NCI-H446 treated with DMSO at 0.1 percent for 48 hours (cell line): ENCODE results near the gene FNDC3B.
A peak's percentile ranks its signal among the peaks of the same experiment; 100 is the strongest.
"Not testable (repeated sequence)": the region's sequence is repeated elsewhere in the genome, so short reads cannot be mapped to it uniquely, and the experiment has no call there.

Experiments used
- DNase-seq: peaks from one replicate; lab custom pipeline; 2025; lab: John Stamatoyannopoulos, UW

FNDC3B gene

DNA sequence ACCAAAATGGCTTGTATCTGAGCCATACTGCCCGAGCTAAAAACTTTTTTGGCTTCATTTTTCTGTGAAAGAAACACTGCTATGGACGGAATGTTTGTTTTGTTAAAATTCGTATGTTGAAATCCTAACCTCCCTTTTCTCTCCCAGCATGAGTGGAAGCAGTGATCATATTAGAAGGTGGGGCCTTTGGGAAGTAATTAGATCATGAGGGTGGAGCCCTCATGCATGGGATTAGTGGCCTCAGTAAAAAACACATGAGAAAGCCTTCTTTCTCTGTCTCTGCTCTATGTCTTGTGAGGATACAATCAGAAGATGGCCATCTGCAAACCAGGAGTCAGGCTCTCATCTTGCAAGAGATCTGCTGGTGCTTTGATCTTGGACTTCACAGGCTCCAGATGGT lies 7.4 kb upstream of the FNDC3B start:
- DNase-seq = no peak

DNA sequence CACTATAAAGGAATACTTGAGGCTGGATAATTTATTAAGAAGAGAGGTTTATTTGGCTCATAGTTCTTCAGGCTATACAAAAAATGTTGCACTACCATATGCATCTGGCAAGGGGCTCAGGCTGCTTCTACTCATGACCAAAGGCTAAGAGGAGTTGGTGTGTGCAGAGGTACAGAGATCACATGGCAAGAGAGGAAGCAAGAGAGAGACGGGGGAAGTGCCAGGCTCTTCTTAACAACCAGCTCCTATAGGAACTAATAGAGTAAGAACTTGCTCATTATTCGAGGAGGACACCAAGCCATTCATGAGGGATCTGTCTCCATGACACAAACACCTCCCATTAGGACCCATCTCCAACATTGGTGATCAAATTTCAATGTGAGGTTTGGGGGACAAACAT lies 6.0 kb upstream of the FNDC3B start:
- no peak for DNase-seq

DNA sequence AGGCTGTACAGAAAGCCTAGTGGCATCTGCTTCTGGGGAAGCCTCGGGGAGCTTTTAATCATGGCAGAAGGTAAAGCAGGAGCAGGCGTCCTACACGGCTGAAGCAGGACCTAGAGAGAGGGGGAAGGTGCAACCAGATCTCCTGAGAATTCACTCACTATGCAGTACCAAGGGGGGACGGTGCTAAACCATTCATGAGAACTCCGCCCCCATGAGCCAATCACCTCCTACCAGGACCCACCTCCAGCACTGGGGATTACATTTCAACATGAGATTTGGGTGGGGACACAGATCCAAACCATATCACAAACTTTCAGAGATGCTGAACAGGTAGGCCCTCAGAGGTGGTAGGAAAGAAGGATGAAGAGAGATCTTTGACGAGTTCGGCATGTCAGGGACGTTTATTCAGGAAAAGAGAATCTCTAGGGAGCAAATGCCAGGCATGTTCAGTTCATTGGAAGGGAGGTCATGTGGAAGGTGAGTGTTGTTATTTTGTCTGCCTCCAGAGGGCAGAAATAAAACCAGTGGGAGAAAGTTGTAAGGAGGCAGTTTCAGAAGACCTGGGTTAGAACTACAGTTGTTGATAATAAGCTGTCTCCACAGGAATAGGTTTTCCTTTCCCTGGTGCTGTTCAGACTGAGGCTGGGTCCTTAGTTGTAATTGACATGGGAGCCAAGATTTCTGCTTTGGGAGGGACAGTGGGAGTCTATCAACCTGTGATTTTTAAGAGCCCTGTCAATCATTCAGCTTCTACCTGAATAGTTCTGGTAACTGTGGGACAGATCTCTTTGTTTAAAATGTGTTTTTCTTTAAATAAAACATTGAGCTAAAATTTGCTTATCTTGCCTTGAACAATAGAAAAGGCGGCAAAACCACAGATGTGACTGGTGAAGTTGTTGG lies 4.3 kb upstream of the FNDC3B start:
- DNase-seq = no peak

DNA sequence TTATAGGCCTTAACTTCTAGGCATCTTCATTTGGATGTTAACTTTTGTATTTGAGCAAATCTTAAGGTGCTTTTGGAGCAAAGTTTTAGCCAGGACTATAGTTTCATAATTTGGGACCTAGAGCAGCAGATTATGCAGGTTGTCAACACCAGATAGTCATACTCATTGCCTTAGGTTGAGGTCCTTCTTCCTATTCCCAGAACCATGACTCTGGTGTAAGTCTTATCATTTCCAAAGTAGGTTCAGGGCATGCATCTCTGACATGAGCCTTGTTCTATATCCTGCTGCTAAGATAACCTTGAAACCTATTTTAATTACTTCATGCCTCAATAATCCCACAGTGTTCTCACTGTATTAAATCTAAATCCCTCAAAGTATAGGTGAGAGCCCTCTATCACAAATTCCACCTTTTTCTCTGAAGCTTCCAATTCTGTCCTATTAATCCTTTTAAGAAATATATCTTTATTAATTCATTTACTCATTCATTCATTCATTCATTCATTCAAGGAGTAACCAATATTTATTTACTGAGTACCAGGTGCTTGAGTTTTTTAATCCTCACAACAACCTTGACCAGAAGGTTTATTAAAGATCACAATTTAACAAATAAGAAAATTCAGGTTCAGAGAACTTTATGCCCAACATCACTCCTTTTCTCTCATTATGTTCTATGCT lies 2.7 kb upstream of the FNDC3B start:
- DNase-seq = no peak

DNA sequence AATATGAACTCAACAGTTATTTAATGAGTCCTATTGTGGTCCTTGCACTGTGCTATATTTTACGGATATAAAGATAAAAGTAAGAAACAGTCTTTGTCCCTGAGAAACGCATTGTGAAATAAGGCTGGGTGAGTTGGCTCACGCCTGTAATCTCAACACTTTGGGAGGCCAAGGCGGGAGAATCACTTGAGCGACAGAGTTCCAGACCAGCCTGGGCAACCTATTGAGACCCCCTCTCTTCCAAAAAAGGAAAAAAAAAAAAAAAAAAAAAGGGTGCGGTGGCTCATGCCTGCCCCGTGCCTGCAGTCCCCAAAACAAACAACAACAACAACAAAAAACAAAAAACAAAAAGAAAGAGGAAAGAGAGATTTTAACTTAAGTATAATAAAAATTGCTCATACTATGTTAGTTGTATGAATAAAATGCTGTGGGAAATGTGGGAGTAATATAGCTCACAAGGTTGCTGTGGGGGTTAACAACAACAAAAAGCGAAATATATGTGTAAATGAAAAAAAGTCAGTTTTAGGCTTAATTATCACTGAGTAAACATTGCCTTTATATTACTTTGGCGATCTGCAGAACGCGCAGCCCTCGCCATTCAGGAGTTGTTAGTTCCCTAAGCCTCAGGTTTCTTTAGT lies 461 bp upstream of the FNDC3B start:
- no peak for DNase-seq

DNA sequence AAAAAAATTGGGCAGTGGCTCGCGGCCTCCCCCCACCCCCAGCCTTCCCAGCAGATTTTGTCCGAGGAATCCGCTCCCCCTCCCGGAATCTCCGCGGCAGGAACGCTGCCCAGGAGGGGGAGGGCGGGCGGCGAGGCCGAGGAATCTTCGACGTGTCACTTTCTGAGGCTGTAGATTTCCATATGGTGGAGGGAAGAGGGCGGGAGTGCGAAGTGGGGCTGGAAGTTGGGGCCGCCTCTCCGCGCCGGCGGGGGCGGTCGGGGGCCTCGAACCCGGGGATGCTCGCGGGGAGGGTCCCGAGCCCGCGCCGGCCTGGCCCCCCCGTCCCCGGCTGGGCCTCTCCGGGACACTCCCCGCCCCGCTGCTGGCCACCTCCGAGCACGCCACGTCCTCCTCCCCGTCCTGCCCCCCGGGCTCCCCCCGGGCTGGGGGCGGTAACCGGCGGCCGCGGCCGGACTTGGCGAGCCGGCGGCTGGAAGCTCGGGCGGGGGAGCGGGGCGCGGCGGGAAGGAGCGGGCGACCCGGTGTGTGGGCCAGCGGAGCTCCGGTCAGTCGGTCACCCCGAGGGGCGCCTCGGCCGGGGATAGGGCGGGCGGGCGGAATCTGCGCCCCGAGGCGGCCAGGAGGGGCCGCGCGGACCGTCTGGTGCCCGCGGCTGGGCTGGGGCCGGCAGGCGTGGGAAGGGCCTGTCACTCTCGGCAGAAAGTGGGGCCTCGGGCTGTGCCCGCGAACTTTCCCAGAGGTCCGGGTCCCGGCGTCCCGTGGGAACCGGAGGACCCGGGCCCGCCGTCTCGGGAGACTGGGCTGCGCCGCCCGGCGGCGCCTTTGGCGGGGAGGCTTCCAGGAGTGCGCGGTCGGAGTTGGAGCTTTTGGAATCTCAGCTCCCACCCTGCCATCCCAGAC lies 951 bp downstream of the FNDC3B start:
- DNase-seq = peak; percentile 57

DNA sequence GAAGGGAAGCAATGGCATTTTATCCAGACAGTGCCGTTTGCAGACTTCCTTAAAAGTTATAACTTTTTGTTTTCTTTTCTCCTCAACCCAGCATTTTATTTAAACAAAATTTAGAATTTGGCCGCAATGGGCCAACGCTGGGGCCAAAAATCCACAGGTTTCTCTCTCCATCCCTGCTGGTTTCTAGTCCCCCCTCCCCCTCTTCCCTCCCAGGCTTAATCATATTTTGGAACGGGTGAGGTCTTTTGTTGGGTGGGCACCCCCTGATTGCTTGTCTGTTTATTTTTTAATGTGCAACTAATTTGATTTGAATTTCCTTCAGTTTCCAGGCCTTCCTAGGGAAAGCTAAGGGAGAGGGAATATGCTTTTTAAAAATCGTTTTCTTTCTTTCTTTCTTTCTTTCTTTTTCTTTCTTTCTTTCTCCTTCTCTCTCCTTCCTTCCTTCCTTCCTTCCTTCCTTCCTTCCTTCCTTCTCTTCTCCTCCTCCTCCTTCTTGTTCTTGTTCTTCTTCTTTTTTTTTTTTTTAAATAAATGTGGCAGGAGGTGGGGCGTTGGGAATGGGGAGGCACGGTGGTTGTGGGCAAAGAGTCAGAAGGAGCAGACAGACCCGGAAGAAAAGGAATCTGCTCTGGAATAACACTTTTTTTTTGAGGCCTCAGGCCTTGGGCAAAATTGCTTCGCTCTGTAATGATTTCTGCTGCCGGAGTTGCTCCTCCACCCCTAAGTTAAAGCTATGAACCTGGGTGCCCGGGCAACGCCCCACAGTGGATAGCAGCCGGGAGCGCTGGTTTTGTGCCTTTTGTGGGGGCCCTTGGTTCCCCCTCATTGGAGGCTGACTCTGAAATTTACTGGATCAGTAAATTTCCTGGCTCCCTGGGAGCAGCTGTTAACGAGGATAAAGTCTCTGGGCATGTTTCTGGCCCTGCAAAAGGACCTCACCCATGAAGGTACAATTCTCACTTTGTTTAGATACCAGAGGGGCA lies 1.9 kb downstream of the FNDC3B start:
- DNase-seq = no peak

DNA sequence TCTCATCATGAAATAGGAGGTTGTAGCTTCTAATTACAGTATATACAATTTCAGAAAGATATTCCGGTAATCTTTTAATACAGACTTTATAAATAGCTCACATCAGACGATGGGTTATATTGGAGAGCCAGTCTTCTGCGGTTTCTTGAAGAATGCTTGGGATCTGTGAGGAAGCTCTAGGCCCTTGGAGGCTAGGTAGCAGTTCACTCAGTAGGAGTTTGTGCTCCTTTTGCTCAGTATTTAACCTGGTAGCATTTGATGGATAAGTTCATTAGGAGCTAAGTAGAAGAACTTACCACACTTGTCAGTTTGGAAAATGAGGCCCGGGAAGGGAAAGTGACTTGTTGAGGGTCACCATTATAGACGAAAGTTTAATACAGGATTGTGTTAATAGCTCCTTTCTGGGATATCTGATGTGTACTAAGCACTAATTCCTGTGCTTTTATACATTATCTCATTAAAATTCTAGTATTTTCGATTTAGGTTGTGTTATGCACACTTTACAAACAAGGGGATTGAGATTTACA lies 2.8 kb downstream of the FNDC3B start:
- DNase-seq = no peak

DNA sequence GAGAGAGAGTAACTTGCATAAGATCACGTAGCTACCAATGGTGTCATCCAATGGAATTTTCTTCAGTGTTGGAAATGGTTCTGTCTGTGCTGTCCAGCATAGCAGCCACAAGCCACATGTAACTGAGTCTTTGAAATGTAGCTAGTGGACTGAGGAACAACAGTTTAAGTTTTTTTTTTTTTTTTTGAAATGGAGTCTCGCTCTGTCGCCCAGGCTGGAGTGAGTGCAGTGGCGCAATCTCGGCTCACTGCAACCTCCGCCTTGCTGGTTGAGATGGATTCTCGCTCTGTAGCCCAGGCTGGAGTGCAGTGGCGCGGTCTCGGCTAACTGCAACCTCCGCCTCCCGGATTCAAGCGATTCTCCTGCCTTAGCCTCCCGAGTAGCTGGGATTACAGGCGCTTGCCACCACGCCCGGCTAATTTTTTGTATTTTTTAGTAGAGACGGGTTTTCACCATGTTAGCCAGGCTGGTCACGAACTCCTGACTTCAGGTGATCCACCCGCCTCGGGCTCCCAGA lies 3.3 kb downstream of the FNDC3B start:
- DNase-seq = not testable (repeated sequence)

DNA sequence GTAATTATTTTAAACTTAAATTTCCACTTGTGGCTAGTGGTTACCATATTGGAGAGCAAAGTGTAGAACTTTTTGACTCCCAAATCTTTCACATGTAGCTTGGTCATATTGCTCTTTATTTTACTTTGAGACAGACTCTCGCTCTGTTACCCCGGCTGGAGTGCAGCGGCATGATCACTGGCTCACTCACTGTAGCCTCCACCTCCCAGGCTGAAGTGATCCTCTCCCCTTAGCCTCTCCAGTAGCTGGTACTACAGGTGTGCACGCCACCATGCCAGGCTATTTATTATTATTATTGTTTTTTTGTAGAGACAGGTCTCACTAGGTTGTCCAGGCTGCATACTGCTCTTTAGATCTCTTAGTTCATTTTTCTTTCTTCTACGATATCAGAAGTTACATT lies 3.9 kb downstream of the FNDC3B start:
- DNase-seq = no peak

DNA sequence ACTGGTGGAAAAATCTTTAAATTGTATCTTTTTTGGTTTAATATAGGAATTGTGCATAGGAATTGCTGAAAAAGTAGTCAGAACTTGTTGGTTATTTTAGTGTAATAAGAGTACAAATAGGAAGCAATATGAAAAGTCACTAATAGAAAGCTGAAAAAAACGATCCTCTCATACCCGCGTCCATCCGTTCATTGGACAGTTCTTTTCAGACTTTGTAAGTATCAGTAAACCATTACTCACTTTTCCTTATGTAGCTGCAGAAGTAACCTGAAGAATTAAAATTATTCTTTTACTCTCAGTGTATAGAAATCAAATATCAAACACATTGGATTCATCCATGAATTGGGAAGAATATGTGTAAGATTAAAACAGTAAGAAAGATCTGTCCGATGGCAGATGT lies 4.4 kb downstream of the FNDC3B start:
- DNase-seq = no peak

DNA sequence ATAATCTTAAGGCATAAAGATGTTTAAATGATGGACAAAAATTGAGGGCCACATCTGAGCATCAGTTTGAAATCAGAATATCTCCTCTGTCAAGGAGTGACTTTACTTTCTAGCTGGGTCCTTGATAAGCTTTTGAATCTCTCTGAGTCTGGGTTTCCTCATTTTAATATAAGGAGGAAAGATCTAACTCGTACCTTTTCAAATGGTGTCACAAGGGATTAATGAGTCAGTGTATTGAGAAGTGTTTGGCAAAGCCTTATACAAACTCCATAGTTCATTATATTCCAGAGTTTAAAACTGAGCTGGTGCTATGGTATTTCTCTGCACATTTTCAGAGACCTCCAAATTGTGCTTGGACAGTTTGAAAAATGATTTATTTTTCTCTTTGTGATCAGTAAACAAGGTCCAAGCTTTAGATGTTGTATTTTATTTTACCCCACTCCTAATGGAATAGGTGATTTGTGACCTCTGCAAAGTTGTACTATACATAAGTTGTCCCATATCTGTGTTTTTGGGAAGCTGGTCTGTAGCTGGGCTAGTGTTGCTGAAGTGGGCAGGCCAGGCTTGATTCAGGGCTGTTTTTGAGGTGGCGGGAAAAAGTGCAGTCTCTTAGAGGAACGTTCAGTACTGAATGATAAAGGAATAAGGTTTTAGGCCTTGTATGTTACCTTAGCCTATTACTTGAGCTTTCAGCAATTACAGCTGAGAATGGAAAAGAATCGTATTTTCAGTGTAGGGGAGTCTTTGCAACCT lies 5.6 kb downstream of the FNDC3B start:
- no peak for DNase-seq

DNA sequence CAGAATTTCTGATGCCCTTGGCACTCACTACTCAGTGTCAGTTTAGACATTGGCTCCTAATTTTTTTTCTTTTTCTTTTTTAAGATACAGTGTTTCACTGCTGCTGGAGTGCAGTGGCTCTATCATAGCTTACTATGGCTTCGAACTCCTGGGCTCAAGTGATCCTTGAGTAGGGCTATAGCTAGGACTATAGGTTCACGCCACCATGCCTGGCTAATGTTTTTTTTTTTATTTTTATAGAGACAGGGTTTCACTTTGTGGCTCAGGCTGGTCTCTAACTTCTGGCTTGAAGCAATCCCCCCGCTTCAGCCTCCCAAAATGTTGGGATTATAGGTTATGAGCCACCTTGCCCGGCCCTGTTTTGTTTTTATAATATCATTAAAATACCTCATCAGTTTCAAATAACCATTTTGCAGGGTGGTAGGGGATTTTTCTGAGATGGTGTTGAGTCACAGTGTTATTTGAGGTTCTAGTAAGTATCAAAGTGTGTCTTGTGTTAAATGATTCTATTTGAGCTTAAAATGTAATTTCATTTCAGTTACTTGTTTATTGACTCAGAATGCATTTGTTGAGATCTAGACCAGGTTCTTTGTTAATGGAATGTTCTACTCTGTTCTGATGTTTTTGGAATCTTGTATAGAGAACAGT lies 7.0 kb downstream of the FNDC3B start:
- no peak for DNase-seq

DNA sequence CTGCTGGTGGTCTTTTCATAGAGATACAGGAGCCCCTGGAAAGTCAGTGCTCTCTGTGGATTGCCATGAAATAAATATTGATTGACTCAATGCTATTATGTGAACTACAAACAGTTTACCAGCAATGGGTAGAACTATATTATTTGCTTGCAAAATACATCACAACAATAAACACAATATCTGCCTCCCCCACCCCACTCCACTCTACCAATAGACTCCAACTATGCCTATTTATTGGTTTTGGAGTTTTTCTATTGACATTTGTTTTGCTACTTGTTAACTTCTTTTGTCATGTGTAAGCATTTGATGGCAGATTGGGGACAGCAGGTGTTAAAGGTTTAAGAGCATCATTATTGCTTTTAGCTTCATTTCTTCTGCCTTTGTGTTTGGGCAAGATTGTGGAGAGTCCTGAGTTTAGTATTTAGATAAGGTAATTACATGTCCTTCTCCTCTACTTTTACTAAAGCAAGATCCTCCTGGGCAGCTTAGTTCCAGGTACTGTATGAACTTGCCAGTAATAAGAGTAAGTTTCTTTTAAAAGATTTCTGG lies 8.3 kb downstream of the FNDC3B start:
- no peak for DNase-seq

DNA sequence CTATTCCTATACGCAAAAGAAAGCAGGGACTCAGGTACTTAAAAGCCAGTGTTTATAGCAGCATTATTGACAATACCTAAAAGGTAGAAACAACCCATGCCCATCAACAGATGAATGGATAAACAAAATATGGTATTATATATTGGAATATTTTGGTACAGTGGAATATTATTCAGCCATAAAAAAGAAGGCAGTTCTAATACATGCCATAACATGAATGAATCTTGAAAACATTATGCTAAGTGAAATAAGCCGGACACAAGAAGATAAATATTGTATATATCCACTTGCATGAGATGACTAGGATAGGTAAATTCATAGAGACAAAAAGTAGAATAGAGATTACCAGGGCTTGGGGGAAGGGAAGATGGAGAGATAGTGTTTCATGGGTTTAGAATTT lies 9.2 kb downstream of the FNDC3B start:
- DNase-seq = no peak

DNA sequence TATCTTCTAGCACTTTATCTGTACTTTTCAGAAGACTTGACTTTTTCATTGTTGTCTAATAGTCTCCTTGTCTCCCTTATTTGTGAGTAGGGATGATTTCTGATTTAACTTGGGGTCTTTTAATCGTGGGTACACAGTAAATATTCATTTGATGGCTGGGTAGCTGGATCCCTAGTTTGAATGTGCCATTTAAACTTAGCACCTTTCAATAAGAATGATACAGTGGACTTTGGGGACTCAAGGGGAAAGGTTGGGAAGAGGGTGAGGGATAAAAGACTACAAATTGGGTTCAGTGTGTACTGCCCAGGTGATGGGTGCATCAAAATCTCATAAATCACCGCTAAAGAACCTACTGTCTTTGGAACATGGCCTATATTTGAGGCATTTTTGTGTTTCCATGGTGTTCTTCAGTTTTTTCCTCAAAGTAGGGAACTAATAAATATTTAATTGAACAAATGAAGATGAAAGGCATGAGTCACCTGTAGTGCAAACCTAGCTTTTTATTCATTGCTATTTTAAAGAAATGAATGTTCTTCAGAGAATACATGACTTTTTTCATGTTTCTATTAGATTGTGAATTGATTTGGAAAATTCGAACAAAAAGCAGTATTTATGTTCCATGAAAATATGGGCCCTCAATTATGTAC lies 12.1 kb downstream of the FNDC3B start:
- no peak for DNase-seq

DNA sequence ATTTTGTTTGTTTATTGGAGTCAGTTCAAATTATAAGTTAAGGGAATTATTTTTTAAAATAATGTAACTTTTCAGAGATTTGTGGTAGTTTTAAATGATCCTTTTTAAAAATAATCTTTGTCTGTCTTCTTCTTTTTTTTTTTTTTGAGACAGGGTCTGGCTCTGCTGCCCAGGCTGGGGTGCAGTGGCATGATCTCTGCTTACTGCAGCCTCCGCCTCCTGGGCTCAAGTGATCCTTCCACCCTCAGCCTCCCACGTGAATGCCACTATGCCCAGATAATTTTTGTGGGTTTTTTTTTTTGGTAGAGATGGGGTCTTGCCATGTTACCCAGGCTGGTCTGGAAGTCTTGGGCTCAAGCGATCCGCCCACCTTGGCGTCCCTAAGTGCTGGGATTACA lies 12.6 kb downstream of the FNDC3B start:
- no peak for DNase-seq

DNA sequence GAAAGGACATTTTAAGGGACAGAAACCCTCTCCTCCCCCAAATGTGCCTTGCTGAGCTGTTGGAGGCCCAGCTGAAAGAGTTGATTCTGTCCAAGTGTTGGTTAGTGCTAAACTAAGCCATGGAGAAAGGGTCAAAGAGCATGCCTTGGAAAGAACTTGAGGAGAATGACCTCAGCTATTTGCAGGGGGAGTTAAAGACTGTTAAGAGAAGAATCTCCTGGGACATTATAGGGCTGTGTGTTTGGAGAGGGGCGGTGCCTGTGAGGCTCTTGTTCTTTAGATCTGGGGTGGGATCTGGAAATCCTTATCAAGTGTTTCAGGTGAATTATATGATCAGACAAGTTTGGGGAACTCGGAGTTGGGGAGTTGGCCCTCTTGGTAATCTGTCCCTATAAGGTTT lies 13.0 kb downstream of the FNDC3B start:
- no peak for DNase-seq
